UCSD-AML1 (cell line): ENCODE data around the gene MPZL3.
"Not testable (repeated sequence)": the region's sequence is repeated elsewhere in the genome, so short reads cannot be mapped to it uniquely, and the experiment has no call there.

Source experiments
- DNase-seq: peaks from one replicate; lab custom pipeline; 2025; ENCODE audit not compliant: unreplicated experiment; lab: John Stamatoyannopoulos, UW

MPZL3 gene

GRCh38 chr11:118213781-118214180 is 38.4 kb downstream of the MPZL3 start:
- no peak for DNase-seq

GRCh38 chr11:118213201-118213600 is 39.0 kb downstream of the MPZL3 start:
- DNase-seq, result no peak

- DNase-seq, result no peak
Measured at GRCh38 chr11:118212781-118213191, 39.4 kb downstream of the MPZL3 start.

- DNase-seq, result no peak
Measured at GRCh38 chr11:118212131-118212725, 39.9 kb downstream of the MPZL3 start.

- DNase-seq, result no peak
Measured at GRCh38 chr11:118211006-118211405, 41.2 kb downstream of the MPZL3 start.

GRCh38 chr11:118210323-118210722 is 41.8 kb downstream of the MPZL3 start:
- DNase-seq, result no peak

DNA sequence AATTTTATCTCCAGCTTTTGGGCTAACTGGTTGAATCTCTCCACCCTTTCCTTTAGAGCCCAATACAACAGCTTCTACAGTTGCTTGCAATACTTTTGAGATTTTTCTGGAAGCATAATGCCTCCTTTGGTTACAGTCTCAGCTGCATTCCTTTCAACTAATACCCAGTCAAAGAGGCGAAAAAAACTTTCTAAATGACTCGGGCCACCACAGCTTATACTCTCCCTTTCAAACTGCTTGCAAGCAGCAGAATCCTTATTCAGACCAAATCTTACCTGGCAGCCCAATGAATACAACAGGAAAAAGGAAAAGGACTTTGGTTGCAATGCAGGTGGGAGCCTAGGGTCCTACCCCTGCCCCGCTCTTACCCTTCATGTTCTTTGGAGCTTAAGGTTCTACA is 43.1 kb downstream of the MPZL3 start:
- no peak for DNase-seq

- DNase-seq, result no peak
Measured at GRCh38 chr11:118207079-118207478, 45.1 kb downstream of the MPZL3 start.

DNA sequence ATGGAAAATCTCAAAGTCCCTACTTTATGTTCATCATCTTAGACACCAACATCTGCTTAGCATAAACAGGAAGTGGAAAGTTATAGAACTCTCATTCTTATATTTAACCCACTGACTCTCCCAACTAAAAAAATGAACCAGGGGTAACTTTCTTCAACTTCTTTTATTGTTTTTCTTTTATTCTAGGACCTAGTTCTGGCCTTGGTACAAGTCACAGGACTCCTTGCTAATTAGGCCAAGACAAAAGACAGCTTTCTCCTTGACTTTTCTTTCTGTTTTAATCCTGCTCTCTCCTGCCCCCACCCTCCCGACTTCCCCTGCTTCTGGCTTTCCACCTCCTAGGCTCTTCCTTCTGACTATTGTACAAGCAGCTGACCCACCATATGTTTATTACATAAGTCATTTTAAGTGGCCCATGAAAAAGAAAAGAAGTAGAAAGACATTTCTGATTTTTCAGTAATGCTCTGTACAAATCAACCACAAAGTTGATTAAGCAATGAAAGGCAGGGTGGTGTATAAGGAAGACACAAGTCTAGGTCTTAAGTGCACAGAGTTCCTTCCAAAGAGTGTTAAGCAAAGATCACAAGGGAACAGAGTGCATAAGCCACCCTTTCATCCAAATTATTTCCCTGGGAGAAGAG is 45.7 kb downstream of the MPZL3 start:
- no peak for DNase-seq

DNA sequence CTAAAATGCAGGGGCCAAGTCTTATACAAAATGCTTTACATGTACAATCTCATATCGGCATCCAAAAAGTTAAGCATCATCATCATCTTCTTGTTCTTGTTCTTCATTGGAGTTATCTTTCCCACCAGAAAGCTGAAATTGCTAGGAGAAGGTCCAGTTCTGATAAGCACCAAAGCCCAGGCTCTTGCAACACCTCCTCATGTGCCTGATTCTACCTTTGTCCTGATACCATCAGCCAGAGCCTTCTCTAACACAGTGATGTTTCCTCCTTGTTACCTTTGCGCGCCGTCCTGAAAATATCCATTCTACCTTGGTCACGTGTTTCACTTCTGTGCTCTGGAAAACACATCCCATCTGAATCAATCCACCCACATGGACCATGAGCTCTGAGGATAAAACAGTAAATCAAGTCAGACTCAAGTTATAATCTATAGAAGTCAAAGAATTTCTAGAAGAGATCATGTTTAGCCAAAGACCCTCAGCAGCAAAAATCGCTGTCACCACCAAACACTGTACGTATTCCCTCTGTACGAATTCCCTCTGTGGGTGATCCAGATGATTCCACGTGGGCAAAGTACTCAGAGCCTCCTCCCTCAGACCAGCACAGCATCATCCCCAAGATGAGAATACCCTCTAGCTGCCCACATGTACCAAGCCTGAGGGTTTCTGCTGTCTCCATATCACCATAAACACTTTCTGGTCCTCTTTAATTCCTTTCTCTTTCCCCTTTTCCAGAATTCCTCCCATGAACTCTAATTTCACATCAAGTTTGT is 46.4 kb downstream of the MPZL3 start:
- DNase-seq, result no peak

DNA sequence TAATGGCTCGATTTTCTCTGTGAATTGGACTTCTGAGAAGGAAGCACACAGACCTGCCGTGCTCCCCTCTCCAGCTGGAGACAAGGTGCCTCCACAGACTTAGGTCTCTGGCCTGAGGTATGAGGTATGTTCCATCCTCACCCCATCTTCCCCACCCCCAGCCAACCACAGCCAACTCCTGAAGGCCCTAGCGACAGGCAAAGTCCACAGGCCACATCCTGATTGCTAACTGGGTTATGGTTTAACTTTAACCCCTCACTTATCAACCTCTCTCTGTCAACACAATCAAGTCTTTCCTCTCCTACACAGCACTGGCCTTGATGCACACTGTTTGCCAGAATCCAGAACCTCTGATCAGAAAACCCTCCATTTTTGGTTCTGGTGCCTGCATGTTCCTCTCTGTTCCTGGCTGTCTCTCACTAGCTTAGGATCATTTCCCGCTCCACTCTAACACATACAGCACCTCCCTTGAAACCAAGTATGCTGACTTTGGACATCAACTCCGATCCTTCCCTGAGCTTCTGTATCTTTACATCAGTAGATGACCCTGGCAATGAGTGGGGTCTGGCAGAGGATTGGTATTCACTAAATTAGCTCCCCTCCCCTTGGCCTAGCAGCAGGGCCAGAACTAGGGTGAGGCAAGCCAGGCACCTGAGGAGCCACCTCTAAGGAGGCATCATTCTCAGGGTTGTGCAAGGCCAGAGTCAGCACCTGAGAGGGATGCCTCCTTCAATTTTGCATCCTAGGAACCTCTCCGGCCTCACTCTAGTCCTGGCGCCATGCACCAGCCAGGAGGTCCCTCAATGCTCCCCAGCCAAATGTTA is 49.4 kb downstream of the MPZL3 start:
- DNase-seq, result peak; percentile 49

GRCh38 chr11:118201966-118202365 is 50.2 kb downstream of the MPZL3 start:
- DNase-seq, result no peak

DNA sequence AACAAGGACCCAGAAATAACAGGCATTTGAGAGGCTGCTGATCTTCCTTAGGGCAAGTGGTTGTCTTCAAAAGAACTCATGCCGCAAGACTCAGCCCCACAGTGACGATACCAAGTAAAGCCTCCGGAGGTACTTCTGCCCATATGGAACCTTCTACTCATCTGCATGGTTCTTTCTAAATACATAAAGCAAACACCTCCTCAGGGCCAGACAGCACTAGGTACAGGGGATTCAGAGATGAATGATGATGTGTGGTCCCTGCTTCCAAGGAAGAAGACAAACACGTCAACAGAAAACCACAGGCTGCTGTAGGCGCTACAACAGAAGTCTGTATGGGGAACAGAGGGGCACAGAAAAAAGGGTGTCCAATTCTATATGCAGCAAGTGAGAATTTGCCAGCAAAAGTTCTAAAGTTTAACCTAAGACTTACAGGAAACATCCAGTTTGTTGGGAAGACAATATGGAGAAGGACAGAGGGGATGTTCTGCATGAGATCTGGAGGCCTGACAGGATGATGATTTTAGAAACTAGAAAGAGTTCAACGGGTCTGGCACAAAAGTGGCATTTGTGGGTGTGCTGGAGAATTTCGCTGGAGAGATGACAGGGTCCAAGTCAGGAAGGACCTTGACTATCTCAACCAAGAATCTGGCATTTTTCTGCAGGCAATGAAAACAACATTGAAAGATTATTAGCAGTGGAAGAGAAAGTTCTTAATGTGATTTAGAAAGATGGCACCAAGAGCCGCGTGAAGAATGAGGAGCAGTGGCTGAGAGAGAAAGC is 51.1 kb downstream of the MPZL3 start:
- DNase-seq, result no peak

- no peak for DNase-seq
Measured at GRCh38 chr11:118200497-118200896, 51.7 kb downstream of the MPZL3 start.

GRCh38 chr11:118199135-118199534 is 53.0 kb downstream of the MPZL3 start:
- no peak for DNase-seq

- peak; percentile 82 for DNase-seq
Measured at GRCh38 chr11:118198370-118198769, 53.8 kb downstream of the MPZL3 start.

GRCh38 chr11:118194835-118195627 is 57.1 kb downstream of the MPZL3 start:
- DNase-seq, result no peak

DNA sequence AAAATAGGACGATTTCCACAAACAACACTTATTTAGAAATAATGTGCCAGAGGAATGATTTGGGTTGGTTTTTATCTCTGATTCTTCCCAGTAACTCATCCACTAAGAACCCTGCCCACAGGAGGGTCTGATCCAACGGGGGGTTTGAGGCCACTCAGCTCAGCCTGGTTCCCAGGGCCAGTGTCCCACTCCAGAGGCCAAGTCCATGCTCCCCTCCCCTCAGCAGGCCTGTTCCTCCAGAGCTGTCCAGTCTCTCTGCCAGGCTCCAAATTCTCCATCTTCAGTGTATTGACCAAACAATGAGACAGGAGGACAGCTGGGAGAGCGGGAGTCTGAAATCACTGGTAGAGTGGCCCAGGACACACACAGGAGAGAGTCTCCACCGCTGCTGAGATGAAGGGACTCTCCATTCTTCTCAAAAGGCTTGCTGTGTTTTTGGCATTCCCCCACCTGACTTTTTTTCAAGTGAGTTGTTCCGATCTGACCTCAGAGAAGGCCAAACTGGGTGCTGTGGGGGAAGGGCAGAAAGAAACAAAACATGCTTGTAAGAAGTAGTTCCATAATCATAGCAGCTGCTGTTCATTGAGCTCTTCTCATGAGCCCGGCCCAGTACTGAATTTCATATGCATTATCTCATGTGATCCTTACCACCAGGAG is 58.1 kb downstream of the MPZL3 start:
- no peak for DNase-seq

- not testable (repeated sequence) for DNase-seq
Measured at GRCh38 chr11:118192817-118193216, 59.3 kb downstream of the MPZL3 start.
